GM12865 (cell line): Measurements from ENCODE around the gene CHADL.

Experiments used
- DNase-seq: peaks from one replicate; pipeline ENCODE4 v3.0.0; 2010; ENCODE audit warnings: low read depth
- H3K4me3 ChIP-seq: 2 replicates; pipeline ENCODE4 v1.5.1; 2011; ENCODE audit warnings: mild to moderate bottlenecking, low read depth, low read length, control low read depth
- CTCF ChIP-seq: IDR thresholded peaks from 2 replicates; pipeline ENCODE4 v1.5.1; 2011; ENCODE audit warnings: low read length, control low read depth, low read depth, inconsistent platforms; ENCODE audit not compliant: insufficient read depth; ENCODE audit errors: missing control alignments

Gene CHADL

GRCh38 chr22:41229730-41230400 lies 10.9 kb downstream of the CHADL start:
- H3K4me3 ChIP-seq, result no peak overlapping the region
- no peak for DNase-seq
- no peak for TF ChIP-seq CTCF

GRCh38 chr22:41229215-41229614 lies 11.5 kb downstream of the CHADL start:
- TF ChIP-seq CTCF, result no peak
- H3K4me3 ChIP-seq, result no peak overlapping the region
- DNase-seq, result no peak

GRCh38 chr22:41226723-41227655 lies 13.7 kb downstream of the CHADL start:
- no peak for DNase-seq
- no peak for TF ChIP-seq CTCF
- no peak overlapping the region for H3K4me3 ChIP-seq

DNA sequence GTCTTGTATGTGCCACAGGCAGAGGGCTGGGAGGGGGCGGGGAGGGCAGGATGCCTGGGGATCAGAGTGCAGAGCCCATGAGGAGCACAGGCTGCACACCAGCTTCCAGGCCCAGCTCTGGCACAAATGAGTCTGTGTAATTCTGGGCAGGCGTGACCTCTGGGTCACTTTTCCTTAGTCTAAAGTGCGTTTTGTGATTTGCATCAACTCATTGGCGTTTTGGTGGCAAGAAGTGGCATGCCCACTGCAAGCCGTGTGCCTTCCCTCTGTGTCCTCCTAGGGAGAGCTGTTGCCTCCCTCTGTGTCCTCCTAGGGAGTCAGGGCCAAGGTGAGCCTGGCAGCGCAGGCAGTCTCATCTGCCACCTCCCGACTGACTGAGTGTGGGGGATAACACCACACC lies 17.2 kb downstream of the CHADL start:
- no peak for TF ChIP-seq CTCF
- DNase-seq, result no peak
- H3K4me3 ChIP-seq, result no peak overlapping the region

DNA sequence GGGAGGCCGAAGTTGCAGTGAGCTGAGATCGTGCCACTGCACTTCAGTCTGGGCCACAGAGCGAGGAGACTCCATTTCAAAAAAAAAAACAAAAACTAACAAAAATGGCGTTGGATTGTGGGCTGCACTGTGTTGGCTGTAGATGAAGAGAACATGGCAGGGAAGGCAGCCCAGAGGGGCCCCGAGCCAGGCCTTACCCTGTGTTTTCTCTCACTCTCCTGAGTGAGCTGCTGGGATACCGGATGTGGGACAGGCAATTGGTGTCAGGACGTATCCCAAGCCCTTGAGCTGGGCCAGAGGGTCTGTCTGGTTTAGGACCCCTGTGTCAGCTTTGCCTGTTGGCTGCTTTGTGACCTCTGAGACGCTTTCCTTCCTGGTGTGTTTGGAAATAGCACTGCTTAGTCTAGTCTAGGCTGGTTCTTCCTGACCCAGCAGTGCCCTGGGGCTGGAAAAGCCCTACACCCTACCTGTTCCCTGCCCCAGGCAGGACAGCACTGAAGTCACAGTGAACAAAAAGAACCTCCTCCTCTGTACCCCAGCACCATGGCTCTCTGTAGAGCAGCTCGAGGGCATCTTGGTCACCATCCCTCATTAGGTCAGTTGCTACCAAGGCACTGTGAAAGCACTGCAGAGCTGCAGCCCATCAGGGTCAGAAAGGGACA lies 17.8 kb downstream of the CHADL start:
- no peak overlapping the region for H3K4me3 ChIP-seq
- no peak for DNase-seq
- TF ChIP-seq CTCF, result no peak

GRCh38 chr22:41217553-41218157 lies 23.1 kb downstream of the CHADL start:
- peak overlapping the region; percentile 6; the same call in 1 of the 2 replicates for H3K4me3 ChIP-seq
- DNase-seq, result peak; percentile 68
- no peak for TF ChIP-seq CTCF
